Measurements from ENCODE around the gene CEBPB.

DNA sequence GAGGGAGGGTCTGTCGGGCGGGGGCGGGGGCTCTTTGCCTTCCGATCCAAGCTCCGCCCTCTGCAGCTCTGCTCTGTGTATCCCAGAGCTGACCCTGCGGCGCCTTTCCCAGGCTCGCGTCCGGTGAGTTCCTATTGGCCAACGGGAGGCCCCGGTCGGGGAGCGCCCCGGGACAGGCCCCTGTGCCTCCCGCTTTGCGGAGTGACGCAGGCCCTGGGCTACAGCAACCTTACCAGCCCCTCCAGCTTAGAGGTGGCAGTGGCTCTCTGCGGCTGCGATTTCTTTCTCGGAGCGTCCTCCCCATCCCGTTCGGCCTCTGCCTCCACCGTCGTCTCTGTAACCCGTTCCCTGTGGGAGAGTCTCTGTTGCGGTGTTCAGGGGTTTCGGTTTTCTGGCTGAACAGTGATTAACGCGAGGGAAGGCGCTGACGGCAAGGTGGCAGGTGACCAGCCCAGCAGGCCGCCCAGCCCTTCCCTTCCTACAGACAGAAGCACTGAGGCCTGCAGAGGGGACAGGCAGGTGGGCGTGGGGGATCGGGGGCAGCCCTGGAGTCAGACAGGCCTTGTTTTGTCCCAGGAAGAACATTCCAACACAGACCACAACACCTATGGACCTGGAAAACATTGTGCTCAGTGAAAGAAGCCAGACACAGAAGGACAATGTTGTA, 18.1 kb upstream of the CEBPB start:
- TF ChIP-seq, protein P1, sequence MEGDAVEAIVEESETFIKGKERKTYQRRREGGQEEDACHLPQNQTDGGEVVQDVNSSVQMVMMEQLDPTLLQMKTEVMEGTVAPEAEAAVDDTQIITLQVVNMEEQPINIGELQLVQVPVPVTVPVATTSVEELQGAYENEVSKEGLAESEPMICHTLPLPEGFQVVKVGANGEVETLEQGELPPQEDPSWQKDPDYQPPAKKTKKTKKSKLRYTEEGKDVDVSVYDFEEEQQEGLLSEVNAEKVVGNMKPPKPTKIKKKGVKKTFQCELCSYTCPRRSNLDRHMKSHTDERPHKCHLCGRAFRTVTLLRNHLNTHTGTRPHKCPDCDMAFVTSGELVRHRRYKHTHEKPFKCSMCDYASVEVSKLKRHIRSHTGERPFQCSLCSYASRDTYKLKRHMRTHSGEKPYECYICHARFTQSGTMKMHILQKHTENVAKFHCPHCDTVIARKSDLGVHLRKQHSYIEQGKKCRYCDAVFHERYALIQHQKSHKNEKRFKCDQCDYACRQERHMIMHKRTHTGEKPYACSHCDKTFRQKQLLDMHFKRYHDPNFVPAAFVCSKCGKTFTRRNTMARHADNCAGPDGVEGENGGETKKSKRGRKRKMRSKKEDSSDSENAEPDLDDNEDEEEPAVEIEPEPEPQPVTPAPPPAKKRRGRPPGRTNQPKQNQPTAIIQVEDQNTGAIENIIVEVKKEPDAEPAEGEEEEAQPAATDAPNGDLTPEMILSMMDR (IDR thresholded peaks at IDR 0.05) = no peak
- peak in 1 of 2 donors; percentile 38 for TF ChIP-seq POLR2A (IDR thresholded peaks at IDR 0.05)

Data from vagina (tissue), 2 donors.